Measurements from ENCODE around the gene TAS1R1.

TAS1R1 gene

GRCh38 chr1:6535214-6535613, 19.9 kb upstream of the TAS1R1 start:
- Histone ChIP-seq H3K4me1 (ENCODE audit: control insufficient read depth, low read length) (no peaks in the 10 kb centered on the region), H3K4me2 (ENCODE audit: low read length) (no peak overlapping the region), H3K36me3 (ENCODE audit: control insufficient read depth, low read length) (peaks cover 64% of the 10 kb centered on the region), H3K27ac (ENCODE audit: low read depth, low read length) (no peak overlapping the region), H3K4me3 (ENCODE audit: low read length) (no peak overlapping the region), H3K9me3 (ENCODE audit: control insufficient read depth, insufficient read depth, low read length) (no peaks in the 10 kb centered on the region), H3K79me2 (ENCODE audit: control insufficient read depth, low read length) (peaks cover 13% of the 10 kb centered on the region), H3K27me3 (ENCODE audit: control insufficient read depth, low read length) (no peaks in the 10 kb centered on the region), H3K9me2 (replicated peaks; ENCODE audit: control insufficient read depth, low read length) (no peaks in the 10 kb centered on the region), H4K20me1 (ENCODE audit: control insufficient read depth, insufficient read depth, low read depth, low read length) (no peaks in the 10 kb centered on the region), H3F3A (ENCODE audit: control insufficient read depth, insufficient read depth) (no peaks in the 10 kb centered on the region)
- TF ChIP-seq CTCF (IDR thresholded peaks at IDR 0.05; ENCODE audit: low read depth, low read length, poor library complexity, severe bottlenecking) (no peak), EZH2phosphoT487 (IDR thresholded peaks at IDR 0.05; ENCODE audit: borderline replicate concordance, low read length) (no peak)

- Histone ChIP-seq H3K4me3 (ENCODE audit: low read length) (no peak overlapping the region), H3F3A (ENCODE audit: control insufficient read depth, insufficient read depth) (no peaks in the 10 kb centered on the region), H4K20me1 (ENCODE audit: control insufficient read depth, insufficient read depth, low read depth, low read length) (no peaks in the 10 kb centered on the region), H3K9me2 (replicated peaks; ENCODE audit: control insufficient read depth, low read length) (no peaks in the 10 kb centered on the region), H3K4me1 (ENCODE audit: control insufficient read depth, low read length) (no peaks in the 10 kb centered on the region), H3K36me3 (ENCODE audit: control insufficient read depth, low read length) (peaks cover 67% of the 10 kb centered on the region), H3K79me2 (ENCODE audit: control insufficient read depth, low read length) (peaks cover 13% of the 10 kb centered on the region), H3K27me3 (ENCODE audit: control insufficient read depth, low read length) (no peaks in the 10 kb centered on the region), H3K4me2 (ENCODE audit: low read length) (no peak overlapping the region), H3K9me3 (ENCODE audit: control insufficient read depth, insufficient read depth, low read length) (no peaks in the 10 kb centered on the region), H3K27ac (ENCODE audit: low read depth, low read length) (no peak overlapping the region)
- TF ChIP-seq EZH2phosphoT487 (IDR thresholded peaks at IDR 0.05; ENCODE audit: borderline replicate concordance, low read length) (no peak), CTCF (IDR thresholded peaks at IDR 0.05; ENCODE audit: low read depth, low read length, poor library complexity, severe bottlenecking) (no peak)
These were observed 18.8 kb upstream of the TAS1R1 start for GRCh38 chr1:6536291-6536690.

DNA sequence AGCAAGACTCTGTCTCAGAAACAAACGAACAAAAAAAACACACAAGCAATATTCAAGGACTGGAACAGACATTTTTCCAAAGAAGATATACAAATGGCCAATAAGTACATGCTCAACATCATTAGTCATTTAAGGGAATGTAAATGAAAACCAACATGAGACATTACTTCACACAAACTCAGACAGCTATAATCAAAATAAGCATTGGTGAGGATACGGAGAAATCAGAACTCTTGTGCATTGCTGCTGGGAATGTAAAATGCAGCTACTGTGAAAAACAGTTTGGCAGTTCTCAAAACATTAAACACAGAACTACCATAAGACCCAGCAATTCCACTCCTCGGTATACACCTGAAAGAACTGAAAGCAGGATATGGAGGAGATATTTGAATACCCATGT, 16.2 kb upstream of the TAS1R1 start:
- Histone ChIP-seq H3K79me2 (ENCODE audit: control insufficient read depth, low read length) (peaks cover 13% of the 10 kb centered on the region), H3K9me3 (ENCODE audit: control insufficient read depth, insufficient read depth, low read length) (no peaks in the 10 kb centered on the region), H3F3A (ENCODE audit: control insufficient read depth, insufficient read depth) (no peaks in the 10 kb centered on the region), H3K9me2 (replicated peaks; ENCODE audit: control insufficient read depth, low read length) (no peaks in the 10 kb centered on the region), H3K27me3 (ENCODE audit: control insufficient read depth, low read length) (no peaks in the 10 kb centered on the region), H3K4me3 (ENCODE audit: low read length) (no peak overlapping the region), H4K20me1 (ENCODE audit: control insufficient read depth, insufficient read depth, low read depth, low read length) (no peaks in the 10 kb centered on the region), H3K4me2 (ENCODE audit: low read length) (no peak overlapping the region), H3K4me1 (ENCODE audit: control insufficient read depth, low read length) (no peaks in the 10 kb centered on the region), H3K27ac (ENCODE audit: low read depth, low read length) (no peak overlapping the region), H3K36me3 (ENCODE audit: control insufficient read depth, low read length) (peaks cover 56% of the 10 kb centered on the region)
- TF ChIP-seq CTCF (IDR thresholded peaks at IDR 0.05; ENCODE audit: low read depth, low read length, poor library complexity, severe bottlenecking) (no peak), EZH2phosphoT487 (IDR thresholded peaks at IDR 0.05; ENCODE audit: borderline replicate concordance, low read length) (no peak)
